Measurements from ENCODE around the gene MESP2. TPM values are rescaled to one million over a fixed set of nuclear protein-coding genes. Genes with fewer than 3 reads are reported as not detected.

MESP2 gene
- total and polyA plus RNA-seq, 2 of the 13 experiments (the other 11 are each of a cell fraction or from before 2014, with no cell fraction given): not detected

DNA sequence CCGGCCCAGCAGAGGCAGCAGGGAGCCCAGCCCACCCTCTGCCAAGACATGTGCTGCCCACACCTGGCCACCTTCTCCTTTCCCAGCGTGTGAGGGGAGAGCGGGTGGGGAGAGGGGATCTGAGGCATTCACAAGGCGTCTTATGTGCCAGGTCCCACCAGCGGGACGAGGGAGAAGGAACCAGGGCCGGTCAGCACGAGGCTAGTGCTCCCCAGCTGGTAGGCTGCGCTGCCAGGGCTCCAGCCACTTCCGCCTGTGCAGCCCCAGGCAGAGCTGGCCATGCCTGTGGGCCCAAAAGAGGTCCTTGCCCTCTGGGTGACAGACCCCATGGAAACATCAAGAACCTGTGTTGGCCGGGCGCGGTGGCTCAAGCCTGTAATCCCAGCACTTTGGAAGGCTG is 31.0 kb upstream of the MESP2 start (continued):
- TF ChIP-seq, protein P1, sequence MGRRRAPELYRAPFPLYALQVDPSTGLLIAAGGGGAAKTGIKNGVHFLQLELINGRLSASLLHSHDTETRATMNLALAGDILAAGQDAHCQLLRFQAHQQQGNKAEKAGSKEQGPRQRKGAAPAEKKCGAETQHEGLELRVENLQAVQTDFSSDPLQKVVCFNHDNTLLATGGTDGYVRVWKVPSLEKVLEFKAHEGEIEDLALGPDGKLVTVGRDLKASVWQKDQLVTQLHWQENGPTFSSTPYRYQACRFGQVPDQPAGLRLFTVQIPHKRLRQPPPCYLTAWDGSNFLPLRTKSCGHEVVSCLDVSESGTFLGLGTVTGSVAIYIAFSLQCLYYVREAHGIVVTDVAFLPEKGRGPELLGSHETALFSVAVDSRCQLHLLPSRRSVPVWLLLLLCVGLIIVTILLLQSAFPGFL (CRISPR knock-in tag; IDR thresholded peaks at IDR 0.05): no peak
- no peak for TF ChIP-seq TBP (CRISPR knock-in tag; IDR thresholded peaks at IDR 0.05)
- TF ChIP-seq YEATS2 (CRISPR knock-in tag; IDR thresholded peaks at IDR 0.05; ENCODE audit: borderline replicate concordance): no peak
- no peak for TF ChIP-seq ETV5 (CRISPR knock-in tag; IDR thresholded peaks at IDR 0.05; ENCODE audit: borderline replicate concordance)
- no peak for TF ChIP-seq SP4 (CRISPR knock-in tag; IDR thresholded peaks at IDR 0.05)
- TF ChIP-seq ZNF180 (CRISPR knock-in tag; IDR thresholded peaks at IDR 0.05; ENCODE audit: borderline replicate concordance, low read depth): no peak
- TF ChIP-seq HOXA7 (CRISPR knock-in tag; IDR thresholded peaks at IDR 0.05): no peak
- no peak for TF ChIP-seq TBX3 (IDR thresholded peaks at IDR 0.05; ENCODE audit: borderline replicate concordance)
- TF ChIP-seq CENPT (CRISPR knock-in tag; IDR thresholded peaks at IDR 0.05; ENCODE audit: low read depth): no peak
- TF ChIP-seq, protein P2, sequence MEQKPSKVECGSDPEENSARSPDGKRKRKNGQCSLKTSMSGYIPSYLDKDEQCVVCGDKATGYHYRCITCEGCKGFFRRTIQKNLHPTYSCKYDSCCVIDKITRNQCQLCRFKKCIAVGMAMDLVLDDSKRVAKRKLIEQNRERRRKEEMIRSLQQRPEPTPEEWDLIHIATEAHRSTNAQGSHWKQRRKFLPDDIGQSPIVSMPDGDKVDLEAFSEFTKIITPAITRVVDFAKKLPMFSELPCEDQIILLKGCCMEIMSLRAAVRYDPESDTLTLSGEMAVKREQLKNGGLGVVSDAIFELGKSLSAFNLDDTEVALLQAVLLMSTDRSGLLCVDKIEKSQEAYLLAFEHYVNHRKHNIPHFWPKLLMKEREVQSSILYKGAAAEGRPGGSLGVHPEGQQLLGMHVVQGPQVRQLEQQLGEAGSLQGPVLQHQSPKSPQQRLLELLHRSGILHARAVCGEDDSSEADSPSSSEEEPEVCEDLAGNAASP (CRISPR knock-in tag; IDR thresholded peaks at IDR 0.05; ENCODE audit: borderline replicate concordance): no peak
- no peak for TF ChIP-seq ZBTB7B (CRISPR knock-in tag; IDR thresholded peaks at IDR 0.05)

DNA sequence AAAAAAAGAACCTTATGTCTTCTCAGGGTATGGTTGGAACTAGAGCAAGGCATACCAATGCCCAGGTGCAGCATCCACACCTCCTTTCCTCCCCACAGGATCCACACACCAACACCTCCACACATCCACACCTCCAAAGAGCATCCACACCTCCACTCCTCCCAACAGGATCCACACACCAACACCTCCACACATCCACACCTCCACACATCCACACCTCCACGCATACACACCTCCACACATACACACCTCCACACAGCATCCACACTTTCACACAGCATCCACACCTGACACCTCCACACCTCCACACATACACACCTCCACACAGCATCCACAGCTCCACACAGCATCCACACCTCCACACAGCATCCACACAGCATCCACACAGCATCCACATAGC is 30.4 kb upstream of the MESP2 start:
- ATAC-seq: no peak
- no TSS peak for BruUV-seq (replicated peaks)
- H3K9me3 ChIP-seq (ENCODE audit: low read length): no peaks in the 10 kb centered on the region
- no peaks in the 10 kb centered on the region for H3K36me3 ChIP-seq (replicated peaks in 1 of 2; ENCODE audit: control insufficient read depth in 1 of 2, insufficient read depth in 2 of 2, low read length in 2 of 2)
- in situ Hi-C loops (cut with HindIII; ENCODE audit: extremely low pct_ligation_motif_present, low pct_unique_long_range_greater_than_20kb): loop anchor here (25.0 kb wide), 1 partner anchor 342 kb away; no protein-coding TSS in a partner anchor
- H3K27me3 ChIP-seq (ENCODE audit: control insufficient read depth in 1 of 2, insufficient read depth in 2 of 2, low read length in 2 of 2): peaks cover 12 to 54% of the 10 kb centered on the region in 2 experiments; a peak in 4 of 5 replicates
- no peak for DNase-seq (ENCODE audit: low spot score)
- CTCF ChIA-PET (ENCODE audit: low intra/inter-chr PET ratio, low total read pairs): no interaction called here
- no peak overlapping the region for H3K4me2 ChIP-seq (ENCODE audit: low read depth, low read length)
- H3K4me1 ChIP-seq (ENCODE audit: insufficient read depth, low read length): no peaks in the 10 kb centered on the region
- no peaks in the 10 kb centered on the region for H4K20me1 ChIP-seq (ENCODE audit: insufficient read depth, low read length)
- 94% methylated on average over 1 of the region's 1 CpG for WGBS (ENCODE audit: low lambda C conversion rate)
- FAIRE-seq: no peak
- no peaks in the 10 kb centered on the region for H3K79me2 ChIP-seq (ENCODE audit: insufficient read depth, low read length)
- POLR2A ChIA-PET: no interaction called here
- H3K27ac ChIP-seq (ENCODE audit: extremely low read length, insufficient read depth, low read length): no peak overlapping the region
- H3K9ac ChIP-seq (ENCODE audit: insufficient read depth, low read depth, low read length): no peak overlapping the region
- no peak overlapping the region for H2AFZ ChIP-seq (ENCODE audit: low read length)
- intact Hi-C loops (cut with micrococcal nuclease; ENCODE audit: unreplicated experiment): no loop called here
- H3K4me3 ChIP-seq (replicated peaks in 1 of 3; ENCODE audit: insufficient read depth in 1 of 3, low read depth in 2 of 3, low read length in 3 of 3): no peak overlapping the region
- no peak for TF ChIP-seq JUND (CRISPR knock-in tag; IDR thresholded peaks at IDR 0.05)
- no peak for TF ChIP-seq ZZZ3 (CRISPR knock-in tag; IDR thresholded peaks at IDR 0.05; ENCODE audit: borderline replicate concordance)
- no peak for TF ChIP-seq RELA (CRISPR knock-in tag; IDR thresholded peaks at IDR 0.05)
- no peak for TF ChIP-seq TEAD2 (CRISPR knock-in tag; IDR thresholded peaks at IDR 0.05)
- TF ChIP-seq ZNF33A (CRISPR knock-in tag; IDR thresholded peaks at IDR 0.05; ENCODE audit: borderline replicate concordance): no peak
- TF ChIP-seq ATM (IDR thresholded peaks at IDR 0.05; ENCODE audit: borderline replicate concordance): no peak
- TF ChIP-seq WIZ (CRISPR knock-in tag; IDR thresholded peaks at IDR 0.05): no peak
- TF ChIP-seq TBP (CRISPR knock-in tag; IDR thresholded peaks at IDR 0.05): no peak
- no peak for TF ChIP-seq ZNF24 (IDR thresholded peaks at IDR 0.05)
- TF ChIP-seq DNMT3B (CRISPR knock-in tag; conservative IDR thresholded peaks at IDR 0.05): no peak
- no peak for TF ChIP-seq GATAD2A (CRISPR knock-in tag; IDR thresholded peaks at IDR 0.05)
- no peak for TF ChIP-seq ZNF839 (CRISPR knock-in tag; IDR thresholded peaks at IDR 0.05; ENCODE audit: borderline replicate concordance)
- TF ChIP-seq, protein P3, sequence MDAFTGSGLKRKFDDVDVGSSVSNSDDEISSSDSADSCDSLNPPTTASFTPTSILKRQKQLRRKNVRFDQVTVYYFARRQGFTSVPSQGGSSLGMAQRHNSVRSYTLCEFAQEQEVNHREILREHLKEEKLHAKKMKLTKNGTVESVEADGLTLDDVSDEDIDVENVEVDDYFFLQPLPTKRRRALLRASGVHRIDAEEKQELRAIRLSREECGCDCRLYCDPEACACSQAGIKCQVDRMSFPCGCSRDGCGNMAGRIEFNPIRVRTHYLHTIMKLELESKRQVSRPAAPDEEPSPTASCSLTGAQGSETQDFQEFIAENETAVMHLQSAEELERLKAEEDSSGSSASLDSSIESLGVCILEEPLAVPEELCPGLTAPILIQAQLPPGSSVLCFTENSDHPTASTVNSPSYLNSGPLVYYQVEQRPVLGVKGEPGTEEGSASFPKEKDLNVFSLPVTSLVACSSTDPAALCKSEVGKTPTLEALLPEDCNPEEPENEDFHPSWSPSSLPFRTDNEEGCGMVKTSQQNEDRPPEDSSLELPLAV (CRISPR knock-in tag; conservative IDR thresholded peaks at IDR 0.05; ENCODE audit: low read depth): no peak
